Ovary (tissue), 3 donors: ENCODE measurements around the gene SPAG16.

Source experiments
- CTCF ChIP-seq, 3 donors: fragments of 450-650 bp in 2 of 3; fragments of 200-600 bp in 1 of 3; IDR thresholded peaks; one replicate each; pipeline versions ENCODE4 v1.5.1 to v1.8.0; 2016 to 2022; ENCODE audit warnings: antibody characterized with exemption in 3 of 3, mild to moderate bottlenecking in 1 of 3
- EP300 ChIP-seq: sonication (generic); formaldehyde crosslinking; IDR thresholded peaks from one replicate; pipeline ENCODE4 v1.6.1; 2017; ENCODE audit warnings: antibody characterized with exemption
- POLR2A ChIP-seq: fragments of 450-650 bp; IDR thresholded peaks from one replicate; pipeline ENCODE4 v1.6.1; 2017; ENCODE audit warnings: antibody characterized with exemption, mild to moderate bottlenecking, moderate library complexity
- donor health status: DM: no; HTN: no; CAD: no.

GRCh38 chr2:213682276-213682675 lies 398.0 kb downstream of the SPAG16 start:
- TF ChIP-seq CTCF (IDR thresholded peaks at IDR 0.05) = no peak
- TF ChIP-seq POLR2A = no peak
- no peak for TF ChIP-seq EP300
